Measurements from ENCODE around the gene STK11. TPM values are rescaled to one million over a fixed set of nuclear protein-coding genes. Genes with fewer than 3 reads are reported as not detected.
A peak's percentile ranks its signal among the peaks of the same experiment; 100 is the strongest.

The STK11 gene
- total RNA-seq, 1 donor from 2014 or later: 27.4 TPM

- Histone ChIP-seq H2AFZ (replicated peaks) (no peak overlapping the region), H3K36me3 (no peaks in the 10 kb centered on the region), H3K27me3 (no peaks in the 10 kb centered on the region), H3K9ac (no peak overlapping the region), H3K79me2 (ENCODE audit: low read depth) (peaks cover 32% of the 10 kb centered on the region), H3K4me3 (no peak overlapping the region), H3K27ac (no peak overlapping the region), H3F3A (ENCODE audit: low read depth) (peaks cover 4% of the 10 kb centered on the region), H3K4me1 (no peaks in the 10 kb centered on the region), H3K9me3 (ENCODE audit: low read depth) (no peaks in the 10 kb centered on the region), H3K4me2 (no peak overlapping the region), H4K20me1 (ENCODE audit: low read depth) (peaks cover 70% of the 10 kb centered on the region)
- Mint-ChIP-seq H3K4me1 (peaks cover 9% of the 10 kb centered on the region), H3K4me3 (no peak overlapping the region), H3K27me3 (ENCODE audit: insufficient read depth, low read depth) (no peaks in the 10 kb centered on the region), H3K27ac (no peak overlapping the region), H3K9me3 (no peaks in the 10 kb centered on the region), H3K36me3 (no peaks in the 10 kb centered on the region)
- peak; percentile 75 for DNase-seq (ENCODE audit: low spot score)
- no peak for TF ChIP-seq EZH2phosphoT487 (IDR thresholded peaks at IDR 0.05)
- no peak for TF ChIP-seq EZH2 (IDR thresholded peaks at IDR 0.05)
- peak; percentile 65 for TF ChIP-seq CTCF (IDR thresholded peaks at IDR 0.05)
These were observed 15.7 kb downstream of the STK11 start for GRCh38 chr19:1220976-1221903.

- Histone ChIP-seq H3K27ac (no peak overlapping the region), H3K9ac (no peak overlapping the region), H3F3A (ENCODE audit: low read depth) (peaks cover 4% of the 10 kb centered on the region), H2AFZ (replicated peaks) (no peak overlapping the region), H3K36me3 (no peaks in the 10 kb centered on the region), H3K27me3 (no peaks in the 10 kb centered on the region), H3K79me2 (ENCODE audit: low read depth) (peaks cover 25% of the 10 kb centered on the region), H3K4me3 (no peak overlapping the region), H3K4me1 (no peaks in the 10 kb centered on the region), H3K4me2 (no peak overlapping the region), H4K20me1 (ENCODE audit: low read depth) (peaks cover 63% of the 10 kb centered on the region), H3K9me3 (ENCODE audit: low read depth) (no peaks in the 10 kb centered on the region)
- Mint-ChIP-seq H3K27me3 (ENCODE audit: insufficient read depth, low read depth) (no peaks in the 10 kb centered on the region), H3K4me3 (no peak overlapping the region), H3K4me1 (peaks cover 8% of the 10 kb centered on the region), H3K27ac (no peak overlapping the region), H3K36me3 (no peaks in the 10 kb centered on the region), H3K9me3 (no peaks in the 10 kb centered on the region)
- no peak for TF ChIP-seq EZH2phosphoT487 (IDR thresholded peaks at IDR 0.05)
- no peak for TF ChIP-seq EZH2 (IDR thresholded peaks at IDR 0.05)
- TF ChIP-seq CTCF (IDR thresholded peaks at IDR 0.05): no peak
- DNase-seq (ENCODE audit: low spot score): no peak
These were observed 16.3 kb downstream of the STK11 start for GRCh38 chr19:1221904-1222255.

- no peak for DNase-seq (ENCODE audit: low spot score)
- no peak overlapping the region for H3K4me3 Mint-ChIP-seq
These were observed 16.8 kb downstream of the STK11 start for GRCh38 chr19:1222394-1222793.

More at GRCh38 chr19:1222394-1222793, 16.8 kb downstream of the STK11 start:
- H3K36me3 ChIP-seq: no peaks in the 10 kb centered on the region
- Mint-ChIP-seq H3K27me3 (ENCODE audit: insufficient read depth, low read depth) (no peaks in the 10 kb centered on the region), H3K4me1 (peaks cover 5% of the 10 kb centered on the region), H3K36me3 (no peaks in the 10 kb centered on the region), H3K27ac (no peak overlapping the region), H3K9me3 (no peaks in the 10 kb centered on the region)
- H3K9ac ChIP-seq: no peak overlapping the region
- peaks cover 4% of the 10 kb centered on the region for H3F3A ChIP-seq (ENCODE audit: low read depth)
- no peak overlapping the region for H3K27ac ChIP-seq
- peaks cover 20% of the 10 kb centered on the region for H3K79me2 ChIP-seq (ENCODE audit: low read depth)
- peaks cover 58% of the 10 kb centered on the region for H4K20me1 ChIP-seq (ENCODE audit: low read depth)
- H3K4me3 ChIP-seq: no peak overlapping the region
- H3K4me1 ChIP-seq: no peaks in the 10 kb centered on the region
- TF ChIP-seq EZH2 (IDR thresholded peaks at IDR 0.05) (no peak), CTCF (IDR thresholded peaks at IDR 0.05) (no peak), EZH2phosphoT487 (IDR thresholded peaks at IDR 0.05) (no peak)
- no peak overlapping the region for H3K4me2 ChIP-seq
- H3K27me3 ChIP-seq: no peaks in the 10 kb centered on the region
- no peaks in the 10 kb centered on the region for H3K9me3 ChIP-seq (ENCODE audit: low read depth)
- no peak overlapping the region for H2AFZ ChIP-seq (replicated peaks)
